ENCODE data around the gene SMTN.

- TF ChIP-seq CTCF (IDR thresholded peaks at IDR 0.05) (no peak), POLR2A (IDR thresholded peaks at IDR 0.05) (no peak)
Observed at GRCh38 chr22:31100762-31101525, 19.8 kb downstream of the SMTN start.
